ENCODE measurements around the gene FAM229A.
"Not testable (repeated sequence)": the region's sequence is repeated elsewhere in the genome, so short reads cannot be mapped to it uniquely, and the experiment has no call there.

Gene FAM229A

GRCh38 chr1:32362474-32363313, at the start of gene FAM229A, which contains the start of gene TSSK3:
Gene FAM229A (minus strand): TSS chr1:32362485. CDS start chr1:32362091, 394 bp downstream.
Gene TSSK3 (plus strand): TSS chr1:32362539. CDS start chr1:32362702, 163 bp downstream.
- DNase-seq = no peak

GRCh38 chr1:32411261-32411660, 49.0 kb upstream of the FAM229A start:
- no peak for DNase-seq

- DNase-seq = no peak
Observed at GRCh38 chr1:32406629-32407111, 44.4 kb upstream of the FAM229A start.

GRCh38 chr1:32405672-32406467, 43.6 kb upstream of the FAM229A start:
- no peak for DNase-seq

- DNase-seq = no peak
Observed at GRCh38 chr1:32404946-32405345, 42.7 kb upstream of the FAM229A start.

- DNase-seq = peak; percentile 87
Observed at GRCh38 chr1:32400876-32401631, 38.8 kb upstream of the FAM229A start.

- DNase-seq = no peak
Observed at GRCh38 chr1:32399843-32400242, 37.6 kb upstream of the FAM229A start.

- DNase-seq = peak; percentile 58
Observed at GRCh38 chr1:32398401-32398800, 36.1 kb upstream of the FAM229A start.

- not testable (repeated sequence) for DNase-seq
Observed at GRCh38 chr1:32396524-32396923, 34.2 kb upstream of the FAM229A start.

GRCh38 chr1:32394890-32395432, 32.7 kb upstream of the FAM229A start:
- peak; percentile 6 for DNase-seq

- DNase-seq = peak; percentile 97
Observed at GRCh38 chr1:32394141-32394889, 32.0 kb upstream of the FAM229A start, which contains the start of gene BSDC1. Gene BSDC1 (minus strand): TSS chr1:32394441. CDS start chr1:32394414, 27 bp downstream.

- DNase-seq = peak; percentile 15
Observed at GRCh38 chr1:32393832-32394140, 31.5 kb upstream of the FAM229A start.

- DNase-seq = peak; percentile 4
Observed at GRCh38 chr1:32393136-32393535, 30.9 kb upstream of the FAM229A start.

- DNase-seq = no peak
Observed at GRCh38 chr1:32392325-32392724, 30.0 kb upstream of the FAM229A start.

GRCh38 chr1:32390904-32391870, 28.9 kb upstream of the FAM229A start:
- no peak for DNase-seq

GRCh38 chr1:32388641-32389040, 26.4 kb upstream of the FAM229A start:
- DNase-seq = no peak

- no peak for DNase-seq
Observed at GRCh38 chr1:32386676-32387392, 24.5 kb upstream of the FAM229A start.

GRCh38 chr1:32380057-32380456, 17.8 kb upstream of the FAM229A start:
- DNase-seq = no peak

- DNase-seq = no peak
Observed at GRCh38 chr1:32377541-32378220, 15.4 kb upstream of the FAM229A start.
